ENCODE data around the gene RTKN.

The RTKN gene

DNA sequence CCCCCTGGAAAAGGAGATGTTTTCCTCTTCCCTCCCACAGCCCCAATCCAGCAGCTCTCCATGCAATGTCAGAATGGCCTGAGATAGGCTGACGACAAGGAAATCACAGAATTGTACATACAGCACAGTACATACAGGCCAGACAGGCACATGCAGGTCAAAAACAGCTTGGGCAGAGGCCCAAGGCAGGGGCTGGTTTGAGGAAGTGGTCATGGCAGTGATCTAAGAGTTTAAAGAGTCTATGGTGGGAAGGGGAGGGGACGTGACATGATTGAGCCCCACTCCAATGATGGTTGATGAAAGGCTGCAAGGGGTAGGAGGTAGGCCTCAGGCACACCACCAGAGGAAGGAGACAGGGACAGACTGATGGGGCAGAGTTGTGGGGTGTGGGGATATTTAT lies 65.9 kb downstream of the RTKN start:
- no peak for DNase-seq

Data from T-helper 1 cell (primary cell).